ENCODE data around the gene DUSP28.

The DUSP28 gene

GRCh38 chr2:240526521-240526920 lies 33.6 kb upstream of the DUSP28 start:
- no peak overlapping the region for H3K9ac ChIP-seq
- no peak overlapping the region for H3K27ac ChIP-seq
- H3K79me2 ChIP-seq (ENCODE audit: insufficient read depth, low read depth) = no peaks in the 10 kb centered on the region
- H3K36me3 ChIP-seq (ENCODE audit: insufficient read depth) = no peaks in the 10 kb centered on the region
- H3K4me2 ChIP-seq = no peak overlapping the region
- no peak overlapping the region for H2AFZ ChIP-seq (ENCODE audit: low read depth)
- TF ChIP-seq CTCF (conservative IDR thresholded peaks at IDR 0.05; ENCODE audit: low read depth, low read length) = no peak
- H3K27me3 ChIP-seq (ENCODE audit: insufficient read depth, low read depth) = no peaks in the 10 kb centered on the region
- no peak overlapping the region for H3K4me3 ChIP-seq (IDR thresholded peaks at IDR 0.05; ENCODE audit: insufficient read depth, low read depth, low read length)
- no peaks in the 10 kb centered on the region for H4K20me1 ChIP-seq (ENCODE audit: insufficient read depth)
- no peaks in the 10 kb centered on the region for H3K4me1 ChIP-seq (ENCODE audit: low read depth, poor library complexity, severe bottlenecking)

- Histone ChIP-seq H3K36me3 (ENCODE audit: insufficient read depth) (no peaks in the 10 kb centered on the region), H3K4me2 (no peak overlapping the region)
Measured at GRCh38 chr2:240527153-240527750, 32.9 kb upstream of the DUSP28 start.

GRCh38 chr2:240528406-240529040 lies 31.6 kb upstream of the DUSP28 start:
- Histone ChIP-seq H3K27me3 (ENCODE audit: insufficient read depth, low read depth) (no peaks in the 10 kb centered on the region), H3K27ac (no peak overlapping the region), H3K4me1 (ENCODE audit: low read depth, poor library complexity, severe bottlenecking) (no peaks in the 10 kb centered on the region), H3K4me3 (IDR thresholded peaks at IDR 0.05; ENCODE audit: insufficient read depth, low read depth, low read length) (no peak overlapping the region), H3K9ac (no peak overlapping the region), H3K4me2 (no peak overlapping the region), H2AFZ (ENCODE audit: low read depth) (no peak overlapping the region), H4K20me1 (ENCODE audit: insufficient read depth) (no peaks in the 10 kb centered on the region), H3K36me3 (ENCODE audit: insufficient read depth) (no peaks in the 10 kb centered on the region), H3K79me2 (ENCODE audit: insufficient read depth, low read depth) (no peaks in the 10 kb centered on the region)
- no peak for TF ChIP-seq CTCF (conservative IDR thresholded peaks at IDR 0.05; ENCODE audit: low read depth, low read length)

More at GRCh38 chr2:240527153-240527750, 32.9 kb upstream of the DUSP28 start:
- Histone ChIP-seq H3K9ac (no peak overlapping the region), H3K79me2 (ENCODE audit: insufficient read depth, low read depth) (no peaks in the 10 kb centered on the region), H3K27ac (no peak overlapping the region), H3K4me3 (IDR thresholded peaks at IDR 0.05; ENCODE audit: insufficient read depth, low read depth, low read length) (no peak overlapping the region), H2AFZ (ENCODE audit: low read depth) (no peak overlapping the region), H4K20me1 (ENCODE audit: insufficient read depth) (no peaks in the 10 kb centered on the region), H3K4me1 (ENCODE audit: low read depth, poor library complexity, severe bottlenecking) (no peaks in the 10 kb centered on the region), H3K27me3 (ENCODE audit: insufficient read depth, low read depth) (no peaks in the 10 kb centered on the region)
- TF ChIP-seq CTCF (conservative IDR thresholded peaks at IDR 0.05; ENCODE audit: low read depth, low read length) = no peak

- Histone ChIP-seq H3K4me1 (ENCODE audit: low read depth, poor library complexity, severe bottlenecking) (no peaks in the 10 kb centered on the region), H3K27me3 (ENCODE audit: insufficient read depth, low read depth) (no peaks in the 10 kb centered on the region), H4K20me1 (ENCODE audit: insufficient read depth) (no peaks in the 10 kb centered on the region), H3K4me3 (IDR thresholded peaks at IDR 0.05; ENCODE audit: insufficient read depth, low read depth, low read length) (no peak overlapping the region), H3K9ac (no peak overlapping the region), H3K27ac (no peak overlapping the region), H3K79me2 (ENCODE audit: insufficient read depth, low read depth) (no peaks in the 10 kb centered on the region), H2AFZ (ENCODE audit: low read depth) (no peak overlapping the region), H3K4me2 (no peak overlapping the region), H3K36me3 (ENCODE audit: insufficient read depth) (no peaks in the 10 kb centered on the region)
- no peak for TF ChIP-seq CTCF (conservative IDR thresholded peaks at IDR 0.05; ENCODE audit: low read depth, low read length)
Measured at GRCh38 chr2:240529344-240529999, 30.7 kb upstream of the DUSP28 start.
